Uterus (tissue), 2 donors: ENCODE results near the gene MED31.

Experiments used
- CTCF ChIP-seq, 4 experiments: fragments of 200-600 bp in 2 of 4; fragments of 450-650 bp in 2 of 4; sonication (generic) in 2 of 4; IDR thresholded peaks; one replicate each; pipeline ENCODE4 v1.5.1; 2016 to 2019; ENCODE audit warnings: antibody characterized with exemption in 4 of 4, mild to moderate bottlenecking in 2 of 4, moderate library complexity in 1 of 4
- POLR2A ChIP-seq, 2 donors: fragments of 450-650 bp; IDR thresholded peaks; one replicate each; pipeline ENCODE4 v1.6.1; 2016; ENCODE audit warnings: antibody characterized with exemption in 2 of 2, mild to moderate bottlenecking in 1 of 2, moderate library complexity in 1 of 2

GRCh38 chr17:6666557-6666956, 15.2 kb upstream of the MED31 start:
- TF ChIP-seq CTCF (IDR thresholded peaks at IDR 0.05) (no peak), POLR2A (IDR thresholded peaks at IDR 0.05) (no peak)
